GM18498 (cell line): ENCODE results near the gene NUP54.

Experiments
- ATAC-seq: cut with Tn5 transposase; IDR thresholded peaks from one replicate; pipeline ENCODE4 v1.9.1; 2021; ENCODE audit warnings: mild to moderate bottlenecking, moderate library complexity; ENCODE audit not compliant: unreplicated experiment

Gene NUP54

DNA sequence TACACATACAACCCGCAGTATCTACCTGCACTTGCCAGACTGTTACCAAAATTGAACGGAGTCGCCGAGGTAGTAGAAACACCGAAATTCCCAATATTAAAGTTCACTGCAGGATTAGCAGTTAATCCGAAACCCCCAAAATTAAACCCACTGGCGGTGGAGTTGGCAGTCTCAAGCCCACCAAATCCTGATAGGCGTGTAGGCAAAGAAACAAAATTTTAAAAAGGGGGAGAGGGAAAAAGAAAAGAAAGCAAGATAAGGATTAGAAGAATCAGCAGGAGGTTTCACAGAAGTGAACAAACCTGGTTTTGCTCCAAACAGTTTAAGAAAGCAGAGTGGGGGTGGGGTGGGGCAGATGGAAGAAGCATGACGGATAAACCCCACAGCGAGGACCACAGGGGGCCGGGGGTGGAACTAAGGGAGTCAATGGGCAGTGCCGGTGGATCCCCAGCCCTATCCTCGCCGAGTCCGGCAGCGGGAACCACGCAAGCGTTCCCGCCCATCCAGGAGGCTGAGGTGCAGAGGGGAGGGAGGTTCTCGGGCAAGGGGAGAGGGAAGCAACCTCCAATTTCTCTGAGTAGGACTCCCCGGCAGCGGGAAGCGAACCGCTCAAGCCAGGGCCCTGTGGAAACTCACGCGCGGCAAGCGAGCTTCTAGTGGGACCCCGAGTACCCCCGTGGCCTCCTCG is 599 bp downstream of the NUP54 start:
- peak; percentile 37 for ATAC-seq

- no peak for ATAC-seq
These were observed 3.7 kb downstream of the NUP54 start for GRCh38 chr4:76144546-76144945.

DNA sequence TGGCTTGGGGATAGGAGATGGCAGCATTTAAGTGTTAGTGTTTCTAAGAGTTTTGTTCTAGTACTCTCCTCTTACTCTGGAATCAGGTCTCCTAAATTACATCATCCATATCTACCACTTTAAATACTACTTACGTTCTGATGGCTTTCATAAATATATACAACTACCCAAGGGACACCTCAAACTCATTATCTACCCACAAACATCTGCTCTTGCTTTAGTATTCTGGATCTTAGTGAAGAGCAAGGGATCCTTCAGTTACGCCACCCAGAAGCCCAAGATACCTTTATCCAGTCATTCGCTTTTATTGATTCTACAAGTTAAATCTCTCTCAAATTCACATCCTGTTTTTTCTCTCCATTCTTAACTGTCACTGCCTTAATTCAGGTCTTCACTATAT is 7.0 kb downstream of the NUP54 start:
- ATAC-seq: no peak

DNA sequence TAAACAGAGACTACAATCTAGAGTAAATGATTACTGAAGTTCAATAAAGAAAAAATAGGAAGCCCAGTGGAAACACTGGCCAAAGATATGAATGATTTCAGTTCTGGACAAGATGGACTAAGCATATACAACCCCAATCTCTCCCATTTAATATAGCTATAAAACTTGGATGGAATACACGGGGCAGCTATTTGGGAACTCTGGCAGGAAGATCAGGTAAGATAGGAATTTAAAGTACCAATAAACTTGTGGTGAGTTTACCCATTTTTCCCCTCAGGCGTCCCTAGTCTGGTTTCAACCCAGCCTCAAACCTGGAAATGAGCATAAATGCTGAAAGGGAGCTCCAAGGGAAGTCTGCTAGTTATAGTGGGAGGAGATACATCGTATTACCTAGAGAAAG is 20.4 kb downstream of the NUP54 start:
- no peak for ATAC-seq

DNA sequence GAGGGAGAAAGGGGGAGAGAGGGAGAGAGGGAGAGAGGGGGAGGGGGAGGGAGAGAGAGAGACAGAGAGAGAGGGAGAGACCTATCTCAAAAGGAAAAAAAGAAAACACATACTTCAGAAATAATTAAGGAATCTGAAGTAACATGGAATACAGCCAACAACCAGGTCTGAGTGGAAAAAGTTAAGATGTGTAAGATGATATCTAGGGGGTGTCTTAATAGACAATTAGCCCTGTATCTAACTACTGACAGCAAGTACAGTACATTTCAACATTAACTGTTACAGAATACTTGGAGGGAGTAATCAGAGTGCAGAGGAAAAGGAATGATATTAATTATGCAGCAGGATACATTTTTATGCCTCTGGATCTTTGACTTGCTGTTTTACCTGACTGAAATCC is 22.4 kb downstream of the NUP54 start:
- ATAC-seq: no peak

GRCh38 chr4:76120199-76120598 is 28.0 kb downstream of the NUP54 start:
- ATAC-seq: no peak

DNA sequence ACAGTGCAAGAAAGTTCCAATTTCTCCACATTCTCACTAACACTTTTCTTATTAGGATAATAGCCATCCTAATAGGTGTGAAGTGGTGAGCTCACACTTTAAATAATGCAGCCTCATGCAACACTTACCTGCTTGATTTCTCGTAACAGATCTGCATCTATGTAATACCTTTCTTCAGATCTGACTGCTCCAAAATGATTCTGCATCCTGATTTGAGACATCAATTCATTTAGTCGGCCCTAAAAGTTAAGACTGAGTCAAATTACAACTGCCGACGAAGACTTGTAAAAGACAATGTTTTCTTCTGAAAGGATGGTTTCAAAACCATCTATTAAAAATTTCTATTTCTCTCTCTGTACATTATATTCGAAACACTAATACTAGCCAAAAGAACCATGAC is 30.7 kb downstream of the NUP54 start:
- ATAC-seq: no peak

GRCh38 chr4:76116821-76117220 is 31.4 kb downstream of the NUP54 start:
- ATAC-seq: no peak

DNA sequence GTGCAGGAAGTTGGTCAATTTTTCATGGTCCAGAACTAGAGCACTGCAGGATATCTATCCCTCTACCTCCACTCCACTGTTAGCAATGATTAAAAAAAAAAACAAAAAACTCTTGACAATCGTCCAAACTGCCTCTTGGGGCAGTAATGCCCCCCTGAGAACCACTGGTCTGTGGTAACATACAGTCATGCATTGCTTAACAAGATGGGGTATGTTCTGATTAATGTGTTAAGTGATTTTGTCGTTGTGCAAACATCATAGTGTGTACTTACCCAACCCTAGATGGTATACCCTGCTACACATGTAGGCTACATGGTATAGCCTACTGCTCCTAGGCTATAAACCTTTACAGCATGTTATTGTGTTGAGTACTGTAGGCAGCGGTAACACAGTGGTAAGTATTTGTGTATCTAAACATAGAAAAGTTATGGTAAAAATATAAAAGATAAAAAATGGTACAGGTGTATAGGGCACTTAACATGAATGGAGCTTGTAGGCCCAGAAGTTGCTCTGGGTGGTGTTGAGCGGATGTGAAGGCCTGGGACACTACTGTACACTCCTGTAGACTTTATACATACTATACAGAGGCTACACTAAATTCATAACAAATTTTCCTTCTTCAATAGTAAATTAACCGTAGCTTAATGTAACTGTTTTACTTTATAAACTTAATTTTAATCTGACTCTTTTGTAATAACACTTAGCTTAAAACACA is 39.6 kb downstream of the NUP54 start:
- ATAC-seq: no peak

- ATAC-seq: no peak
These were observed 41.8 kb downstream of the NUP54 start for GRCh38 chr4:76106442-76106841.

GRCh38 chr4:76105652-76106051 is 42.5 kb downstream of the NUP54 start:
- ATAC-seq: no peak

GRCh38 chr4:76096076-76096475 is 52.1 kb downstream of the NUP54 start:
- no peak for ATAC-seq

DNA sequence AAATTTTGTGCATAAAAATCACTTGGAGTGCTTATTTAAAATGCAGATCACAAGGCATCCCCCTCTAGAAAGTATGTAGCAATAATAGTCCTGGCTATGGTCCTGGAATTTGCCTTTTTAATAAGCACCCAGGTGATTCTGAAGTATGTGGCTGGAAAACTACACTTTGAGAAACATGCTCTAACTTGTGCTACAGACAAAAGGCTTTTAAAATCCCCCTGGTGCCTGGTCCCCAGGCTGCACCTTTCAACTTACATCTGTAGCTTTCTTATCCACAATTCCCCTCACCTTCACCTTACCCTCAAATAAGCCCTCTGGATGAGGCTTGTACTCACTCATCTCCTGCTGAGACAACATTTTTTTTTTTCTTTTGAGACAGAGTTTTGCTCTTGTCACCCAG is 52.6 kb downstream of the NUP54 start:
- ATAC-seq: no peak

DNA sequence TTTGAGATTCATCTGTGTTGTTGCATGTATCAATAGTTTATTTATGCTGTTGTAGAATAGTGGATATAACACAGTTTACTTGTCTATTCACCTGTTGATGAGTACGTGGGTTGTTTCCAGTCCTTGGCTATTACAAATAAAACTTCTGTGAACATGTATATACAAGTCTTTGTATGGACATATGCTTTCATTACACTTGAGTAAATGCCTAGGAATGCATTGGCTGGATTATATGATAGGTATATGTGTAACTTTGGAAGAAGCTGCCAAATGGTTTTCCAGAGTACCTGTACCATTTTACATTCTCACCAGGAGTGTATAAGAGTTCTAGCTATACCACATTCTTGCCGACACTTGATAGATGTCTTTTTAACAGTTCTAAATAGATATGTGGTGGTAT is 57.1 kb downstream of the NUP54 start:
- no peak for ATAC-seq

GRCh38 chr4:76090241-76090691 is 57.9 kb downstream of the NUP54 start:
- peak; percentile 83 for ATAC-seq

DNA sequence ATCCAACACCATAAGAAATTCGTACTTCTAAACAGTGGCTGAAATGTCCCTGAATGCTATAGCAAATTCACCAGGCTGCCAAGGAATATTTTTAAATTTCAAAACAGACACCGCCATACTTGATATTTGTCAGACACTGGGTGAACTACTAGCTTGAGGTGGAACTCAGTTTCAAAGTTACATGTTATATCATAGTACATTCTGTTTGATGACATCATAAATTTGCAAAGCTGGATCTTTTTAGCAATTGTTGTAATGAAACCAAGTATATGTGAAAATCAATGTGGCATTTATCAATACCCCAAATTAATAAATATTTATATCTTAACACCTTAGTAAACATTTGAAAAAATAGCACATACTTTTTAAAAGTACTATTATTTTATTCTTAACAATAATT is 59.5 kb downstream of the NUP54 start:
- no peak for ATAC-seq

GRCh38 chr4:76087007-76087769 is 61.0 kb downstream of the NUP54 start:
- no peak for ATAC-seq

DNA sequence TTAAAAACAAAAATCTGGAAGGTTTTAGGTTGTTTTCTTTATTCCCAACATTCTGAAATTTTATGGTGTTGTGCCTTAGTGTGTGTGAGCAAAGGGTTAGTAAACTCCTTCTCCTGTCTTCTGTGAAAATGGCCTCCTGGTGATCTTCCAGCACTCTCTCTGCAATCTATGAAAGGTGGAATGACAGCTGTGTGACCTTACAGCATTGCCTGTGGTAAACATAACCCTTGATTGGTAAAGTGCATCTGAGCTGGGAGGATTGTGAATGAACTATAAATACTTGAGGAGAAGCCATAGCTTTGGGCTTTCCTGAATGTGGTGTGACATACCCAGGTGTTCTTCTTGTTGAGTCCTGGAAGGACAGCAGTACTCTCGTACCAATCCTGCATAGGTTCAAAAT is 63.7 kb downstream of the NUP54 start:
- ATAC-seq: no peak

GRCh38 chr4:76083386-76083988 is 64.7 kb downstream of the NUP54 start:
- no peak for ATAC-seq

- no peak for ATAC-seq
These were observed 70.1 kb downstream of the NUP54 start for GRCh38 chr4:76078033-76078613.

DNA sequence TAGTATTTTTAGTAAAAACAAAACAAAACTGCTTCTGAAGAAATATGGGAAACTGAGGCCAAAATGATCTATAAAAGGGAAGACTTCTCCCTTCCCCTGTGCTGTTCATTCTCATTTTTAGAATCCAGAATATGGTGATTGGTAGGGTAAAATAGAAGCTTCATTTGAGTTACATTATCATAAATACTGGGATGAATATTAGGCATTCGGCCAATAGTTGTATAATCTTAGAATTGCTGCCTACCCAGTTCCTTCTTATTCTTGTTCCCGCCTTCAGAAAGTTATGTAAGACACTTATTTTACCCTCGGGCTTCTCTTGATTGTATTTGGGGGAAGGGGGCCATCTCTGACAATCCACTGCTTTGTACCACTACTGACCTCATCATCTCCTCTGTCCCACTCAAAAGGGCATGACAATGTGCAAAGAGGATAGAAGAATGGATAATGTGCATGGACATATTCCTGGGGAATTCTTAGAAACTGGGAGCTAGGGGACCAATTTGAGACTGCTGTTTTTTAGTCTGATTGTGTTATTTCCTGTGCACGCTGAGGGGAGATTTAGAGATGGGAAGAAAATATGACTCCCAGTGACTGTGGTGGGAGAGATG is 73.1 kb downstream of the NUP54 start:
- ATAC-seq: no peak
